ENCODE measurements around the gene HYLS1.

Gene HYLS1

DNA sequence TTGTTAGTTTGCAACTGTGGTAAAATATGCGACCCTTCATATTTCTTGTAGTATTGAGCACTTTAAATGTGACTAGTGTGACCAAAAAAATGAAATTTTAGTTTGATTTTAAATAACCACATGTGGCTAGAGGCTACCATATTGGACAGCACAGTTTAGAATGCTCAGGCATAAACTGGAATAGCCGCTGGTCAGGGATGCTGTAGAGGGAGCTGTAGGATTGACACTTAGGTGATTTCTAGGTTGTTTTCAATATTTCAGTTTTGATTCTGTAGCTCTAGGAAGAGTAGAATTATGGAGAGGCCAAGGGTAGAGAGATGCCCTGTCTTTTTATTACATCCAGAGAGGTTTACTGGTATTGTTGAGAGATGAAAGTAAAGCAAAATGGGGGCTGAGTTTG, 47.6 kb downstream of the HYLS1 start:
- no peak for TF ChIP-seq ZNF274 (IDR thresholded peaks at IDR 0.05; ENCODE audit: low read depth, low read length)

DNA sequence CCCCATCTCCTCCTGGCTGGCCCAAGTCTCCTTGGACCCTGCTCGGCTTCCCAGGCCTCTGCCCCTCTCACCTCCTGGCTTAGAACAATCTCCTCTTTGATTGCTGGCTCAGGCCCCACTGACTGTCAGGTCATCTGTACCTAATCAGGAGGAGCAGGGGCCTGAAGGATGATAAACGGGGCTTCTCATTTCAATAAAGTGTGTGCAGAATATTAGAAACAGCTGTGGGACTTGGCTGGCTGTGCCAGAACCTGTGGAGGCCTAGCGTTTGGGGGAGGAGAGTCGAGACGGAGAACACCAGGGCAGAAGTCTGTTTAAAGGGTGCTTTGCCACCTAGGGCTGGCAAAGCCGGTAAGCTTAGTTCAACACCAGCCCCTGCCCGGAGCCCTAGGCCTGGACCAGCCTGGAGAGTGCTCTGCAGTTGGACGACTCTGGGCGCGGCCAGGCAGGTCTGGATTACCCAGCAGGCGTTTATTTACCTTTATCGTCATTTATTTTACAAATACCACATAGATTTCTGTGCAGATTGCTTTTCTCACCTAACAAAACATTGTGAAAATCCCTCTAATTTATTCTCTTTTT, 48.2 kb downstream of the HYLS1 start:
- H3K4me3 ChIP-seq (ENCODE audit: low read length): no peak overlapping the region
- TF ChIP-seq ZNF274 (IDR thresholded peaks at IDR 0.05; ENCODE audit: low read depth, low read length): no peak

More for the DNA sequence above, 47.6 kb downstream of the HYLS1 start:
- no peak overlapping the region for H3K4me3 ChIP-seq (ENCODE audit: low read length)

DNA sequence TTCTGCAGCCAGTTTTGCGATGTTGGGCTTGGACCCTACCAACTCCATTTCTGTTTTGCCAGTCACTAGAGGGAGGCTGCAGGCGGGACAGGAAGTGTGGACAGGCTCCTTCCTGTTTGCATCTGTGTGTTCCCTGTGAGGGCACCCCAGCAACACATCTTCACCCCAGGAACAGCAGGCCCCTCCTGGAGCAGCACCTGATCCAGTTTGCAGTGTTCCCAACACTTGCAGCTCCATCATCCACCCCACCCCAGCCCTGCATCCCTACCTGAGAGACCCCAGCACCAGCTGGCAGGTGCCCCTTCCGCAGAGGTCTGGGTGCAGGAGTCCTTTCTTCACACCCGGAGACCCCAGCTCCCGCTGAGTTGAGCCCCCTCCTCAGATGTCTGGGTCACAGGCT, 51.0 kb downstream of the HYLS1 start:
- no peak overlapping the region for H3K4me3 ChIP-seq (ENCODE audit: low read length)
- TF ChIP-seq ZNF274 (IDR thresholded peaks at IDR 0.05; ENCODE audit: low read depth, low read length): no peak

DNA sequence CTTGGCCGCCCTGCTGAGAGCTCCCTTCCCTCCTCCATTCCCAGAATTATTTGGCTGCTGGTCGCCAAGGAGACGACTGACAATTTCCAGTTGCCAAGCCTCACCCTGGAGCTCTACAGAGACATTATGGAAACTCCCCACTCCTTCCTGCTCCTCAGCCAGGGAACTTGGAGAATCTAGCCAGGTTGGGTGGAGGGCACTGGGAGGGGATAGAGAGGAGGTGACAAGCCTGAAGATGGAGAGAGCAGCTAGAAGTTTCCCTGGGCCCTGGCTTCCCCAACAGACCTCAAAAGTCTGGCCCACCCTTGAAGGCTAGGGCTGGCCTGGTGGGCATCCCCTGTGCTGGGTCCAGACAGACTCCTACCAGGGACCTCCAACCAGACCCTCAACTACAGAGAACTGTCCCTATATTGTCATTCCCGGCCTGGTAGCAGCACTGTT, 51.6 kb downstream of the HYLS1 start:
- H3K4me3 ChIP-seq (ENCODE audit: low read length): no peak overlapping the region
- no peak for TF ChIP-seq ZNF274 (IDR thresholded peaks at IDR 0.05; ENCODE audit: low read depth, low read length)

DNA sequence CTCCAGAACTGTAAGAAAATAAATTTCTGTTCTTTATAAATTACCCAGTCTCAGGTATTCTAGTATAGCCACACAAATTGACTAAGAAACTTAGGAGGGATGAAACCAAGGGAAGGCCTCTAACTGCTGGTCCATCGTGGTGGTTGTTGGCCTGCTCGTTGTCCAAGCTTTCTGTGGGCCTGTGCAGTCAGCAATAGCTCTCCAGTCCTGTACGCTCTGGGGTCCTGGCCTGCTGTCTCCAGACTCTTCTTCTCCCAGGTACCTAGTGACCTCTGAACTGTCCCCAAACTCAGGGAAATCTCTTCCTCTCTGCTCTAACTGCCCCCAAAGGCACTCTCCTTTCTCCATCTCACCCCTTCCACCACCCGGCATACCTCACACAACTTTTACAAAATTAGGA, 52.7 kb downstream of the HYLS1 start:
- H3K4me3 ChIP-seq (ENCODE audit: low read length): no peak overlapping the region
- no peak for TF ChIP-seq ZNF274 (IDR thresholded peaks at IDR 0.05; ENCODE audit: low read depth, low read length)

DNA sequence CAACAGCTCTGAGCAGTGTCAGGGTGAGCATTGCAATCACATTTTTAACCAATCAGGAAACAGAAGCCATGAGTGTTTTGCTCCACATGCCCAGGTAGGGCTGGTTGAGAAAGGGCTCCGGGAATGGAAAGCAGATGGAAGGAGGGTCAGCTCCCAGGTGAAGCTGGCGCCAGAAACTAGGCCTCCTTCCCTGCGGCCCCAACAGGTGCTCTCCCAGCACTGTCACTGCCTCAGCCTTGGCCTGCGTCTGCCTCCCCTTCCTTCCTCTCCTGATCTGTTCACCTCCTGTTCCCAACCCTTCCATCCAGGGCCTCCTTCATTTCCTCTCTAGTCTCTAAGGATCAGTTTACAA, 53.8 kb downstream of the HYLS1 start:
- H3K4me3 ChIP-seq (ENCODE audit: low read length): no peak overlapping the region
- no peak for TF ChIP-seq ZNF274 (IDR thresholded peaks at IDR 0.05; ENCODE audit: low read depth, low read length)

DNA sequence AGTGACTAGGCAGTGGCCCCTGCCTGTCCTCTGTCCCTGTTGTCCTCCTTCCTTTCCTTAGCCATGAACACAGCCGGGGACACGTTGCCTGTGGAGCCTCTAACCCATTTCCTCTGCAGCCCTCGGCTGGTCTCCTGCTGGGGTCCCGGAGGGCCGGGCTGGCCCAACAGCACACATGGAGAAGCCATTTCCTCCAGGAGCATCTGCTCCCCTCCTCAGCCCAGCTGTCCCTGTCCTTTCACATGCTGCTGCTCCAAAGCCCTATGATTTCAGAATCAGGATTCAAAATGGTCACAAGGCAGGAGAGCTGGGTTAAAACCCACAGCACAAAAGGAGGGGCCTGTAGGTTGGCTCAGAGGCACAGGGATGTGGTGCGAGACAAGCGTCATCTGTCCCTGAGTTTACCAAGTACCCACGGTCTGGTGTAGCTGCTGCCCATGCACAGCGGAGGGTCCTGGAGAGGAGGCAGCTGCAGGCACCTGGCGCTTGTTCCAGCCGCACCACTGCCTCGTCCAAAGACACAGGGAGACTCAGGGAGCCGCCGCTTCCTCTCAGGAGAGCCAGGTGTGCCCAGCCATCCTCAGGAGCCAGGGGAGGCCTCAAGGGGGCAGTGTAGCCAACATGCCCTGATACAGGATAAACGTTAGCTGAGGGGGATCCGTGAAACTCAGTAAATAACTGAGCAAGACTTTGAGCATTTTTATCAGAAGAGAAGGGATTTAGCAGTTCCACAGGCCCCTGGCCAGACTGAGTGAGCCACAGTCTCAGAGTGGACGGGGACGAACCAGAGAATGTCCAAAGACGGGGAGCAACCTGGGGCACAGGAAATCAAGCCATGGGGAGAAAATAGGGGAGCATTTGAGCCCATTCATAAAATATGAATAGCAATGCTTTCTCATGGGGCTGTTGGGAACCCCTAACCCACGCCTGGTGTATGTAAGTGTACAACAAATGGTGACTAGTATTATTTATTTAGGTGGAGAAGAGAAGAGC, 54.4 kb downstream of the HYLS1 start:
- no peak overlapping the region for H3K4me3 ChIP-seq (ENCODE audit: low read length)
- TF ChIP-seq ZNF274 (IDR thresholded peaks at IDR 0.05; ENCODE audit: low read depth, low read length): no peak

DNA sequence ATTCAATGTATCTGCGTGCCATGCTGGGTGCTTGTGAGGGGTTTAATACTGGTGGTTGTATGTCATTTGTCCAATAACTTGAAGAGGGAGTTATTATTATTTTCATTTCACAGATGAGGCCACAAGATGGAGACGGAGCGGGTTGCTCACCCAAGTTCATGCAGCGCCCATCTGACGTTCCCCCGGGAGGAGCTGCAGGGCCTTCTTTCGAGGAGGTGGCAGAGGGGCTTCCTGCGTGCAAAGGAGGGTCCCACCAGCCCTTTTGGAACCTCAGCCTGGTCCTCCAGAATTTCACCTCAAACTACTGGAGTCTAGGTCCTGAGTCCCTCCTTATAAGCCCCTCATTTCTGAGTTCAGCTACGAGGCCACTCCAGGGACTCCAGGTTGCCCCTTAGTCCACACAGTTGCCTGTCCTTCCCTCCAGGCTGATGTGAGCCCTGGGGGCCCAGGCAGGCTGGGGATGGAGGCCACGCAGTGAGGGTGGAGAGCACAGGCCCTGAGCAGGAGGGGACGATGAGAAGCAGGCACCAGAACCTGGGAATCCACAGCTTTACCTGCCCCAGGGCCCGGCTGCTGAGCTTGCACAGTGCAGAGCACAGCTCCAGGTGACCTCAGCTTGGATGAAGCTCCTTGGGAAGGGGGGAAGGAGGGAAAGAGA, 55.4 kb downstream of the HYLS1 start:
- no peak for TF ChIP-seq ZNF274 (IDR thresholded peaks at IDR 0.05; ENCODE audit: low read depth, low read length)
- no peak overlapping the region for H3K4me3 ChIP-seq (ENCODE audit: low read length)

DNA sequence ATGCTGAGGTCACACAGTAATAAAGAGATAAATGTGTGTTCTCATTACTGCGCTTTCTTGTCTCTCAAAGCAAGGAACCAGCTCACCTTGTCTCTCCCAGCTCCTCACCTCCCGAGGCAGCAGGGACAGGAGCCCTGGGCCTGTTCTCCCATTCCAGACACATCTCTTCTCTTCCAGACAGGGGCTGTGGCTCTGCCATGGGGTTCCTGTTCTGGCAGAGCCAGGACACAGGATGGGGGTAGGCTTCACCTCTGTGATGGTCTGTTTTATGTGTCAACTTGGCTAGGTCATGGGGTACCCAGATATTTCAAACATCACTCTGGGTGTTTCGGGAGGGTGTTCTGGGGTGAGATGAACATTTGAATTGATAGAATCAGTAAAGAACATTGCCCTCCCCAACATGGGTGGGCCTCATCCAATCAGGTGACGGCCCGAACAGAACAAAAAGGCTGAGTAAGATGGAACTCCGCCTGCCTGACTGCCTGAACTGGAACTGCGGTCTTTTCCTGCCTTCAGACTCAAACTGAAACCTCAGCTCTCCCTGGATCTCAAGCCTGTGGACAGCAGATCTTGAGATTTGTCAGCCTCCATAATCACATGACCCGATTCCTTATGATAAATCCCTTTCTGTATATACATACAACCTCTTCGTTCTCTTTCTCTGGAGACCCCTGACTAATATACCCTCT, 56.3 kb downstream of the HYLS1 start:
- no peak overlapping the region for H3K4me3 ChIP-seq (ENCODE audit: low read length)

DNA sequence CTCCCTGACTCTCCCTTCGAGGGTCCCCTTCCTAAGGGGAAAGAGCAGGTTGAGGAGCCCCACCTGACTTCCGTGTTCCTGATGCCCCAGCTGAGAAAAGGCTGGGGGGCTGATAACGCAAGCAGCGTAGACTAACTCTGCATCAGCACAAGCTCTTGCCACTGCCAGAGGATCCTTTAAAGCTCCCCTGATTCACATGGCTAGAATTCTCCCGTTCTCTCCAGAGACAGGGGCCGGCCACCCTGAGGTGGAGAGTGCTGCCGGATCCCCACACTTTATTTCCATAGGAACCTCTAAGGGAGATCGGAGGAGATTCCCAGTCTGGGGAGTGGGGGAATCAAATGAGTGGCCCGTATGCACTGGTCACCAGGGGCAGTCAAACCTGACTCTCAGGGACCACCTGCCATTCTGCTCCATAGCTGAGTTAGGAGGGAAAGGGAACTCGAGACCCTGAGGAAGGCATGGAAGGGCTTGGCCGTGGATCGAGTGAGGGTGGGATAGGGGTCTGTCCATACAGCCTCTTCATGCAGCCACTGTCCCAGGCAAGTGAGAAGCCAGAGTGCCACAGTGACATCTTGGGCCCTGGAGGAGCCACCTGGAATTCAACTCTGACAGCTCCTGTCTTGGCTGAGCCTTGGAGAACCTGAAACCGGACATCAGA, 57.0 kb downstream of the HYLS1 start:
- TF ChIP-seq ZNF274 (IDR thresholded peaks at IDR 0.05; ENCODE audit: low read depth, low read length): no peak

More for the DNA sequence above, 56.3 kb downstream of the HYLS1 start:
- TF ChIP-seq ZNF274 (IDR thresholded peaks at IDR 0.05; ENCODE audit: low read depth, low read length): no peak

DNA sequence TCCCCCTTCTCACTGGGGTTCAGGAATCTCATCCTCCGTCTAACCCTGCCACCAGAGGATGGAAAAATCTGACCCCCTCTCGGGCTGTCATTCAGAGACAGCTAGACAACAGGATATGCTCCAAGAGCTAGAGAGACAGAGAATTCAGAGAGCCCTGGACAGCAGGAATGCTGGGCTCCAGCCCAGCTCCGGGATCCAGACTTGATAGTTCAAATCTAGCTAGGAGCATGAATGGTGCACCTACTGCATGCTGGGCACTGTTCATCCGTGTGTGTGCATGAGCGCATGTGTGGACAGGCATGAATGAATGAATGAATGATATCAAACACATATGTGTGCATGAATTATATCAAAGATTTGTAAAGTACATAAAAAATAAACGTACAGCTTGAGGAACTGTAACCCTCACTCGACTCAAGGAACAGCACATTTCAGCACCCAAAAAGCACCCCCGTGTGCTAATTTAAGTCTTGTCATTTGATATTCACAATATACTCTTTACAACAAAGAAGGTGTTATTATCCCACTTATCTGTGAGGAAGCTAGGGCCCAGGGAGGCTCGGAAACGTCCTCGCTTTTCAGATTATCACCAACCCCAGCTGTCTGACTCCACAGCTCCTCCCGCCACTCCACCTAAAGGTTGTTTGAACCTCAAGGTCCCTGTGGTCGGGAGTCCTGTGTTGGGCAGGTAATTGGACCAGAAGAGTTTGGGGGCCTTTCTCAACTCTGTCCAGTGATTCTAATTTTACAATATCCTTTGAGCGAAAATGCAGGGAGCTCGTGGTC, 57.7 kb downstream of the HYLS1 start:
- H3K4me3 ChIP-seq (ENCODE audit: low read length): no peak overlapping the region
- no peak for TF ChIP-seq ZNF274 (IDR thresholded peaks at IDR 0.05; ENCODE audit: low read depth, low read length)

More for the DNA sequence above, 57.0 kb downstream of the HYLS1 start:
- no peak overlapping the region for H3K4me3 ChIP-seq (ENCODE audit: low read length)

DNA sequence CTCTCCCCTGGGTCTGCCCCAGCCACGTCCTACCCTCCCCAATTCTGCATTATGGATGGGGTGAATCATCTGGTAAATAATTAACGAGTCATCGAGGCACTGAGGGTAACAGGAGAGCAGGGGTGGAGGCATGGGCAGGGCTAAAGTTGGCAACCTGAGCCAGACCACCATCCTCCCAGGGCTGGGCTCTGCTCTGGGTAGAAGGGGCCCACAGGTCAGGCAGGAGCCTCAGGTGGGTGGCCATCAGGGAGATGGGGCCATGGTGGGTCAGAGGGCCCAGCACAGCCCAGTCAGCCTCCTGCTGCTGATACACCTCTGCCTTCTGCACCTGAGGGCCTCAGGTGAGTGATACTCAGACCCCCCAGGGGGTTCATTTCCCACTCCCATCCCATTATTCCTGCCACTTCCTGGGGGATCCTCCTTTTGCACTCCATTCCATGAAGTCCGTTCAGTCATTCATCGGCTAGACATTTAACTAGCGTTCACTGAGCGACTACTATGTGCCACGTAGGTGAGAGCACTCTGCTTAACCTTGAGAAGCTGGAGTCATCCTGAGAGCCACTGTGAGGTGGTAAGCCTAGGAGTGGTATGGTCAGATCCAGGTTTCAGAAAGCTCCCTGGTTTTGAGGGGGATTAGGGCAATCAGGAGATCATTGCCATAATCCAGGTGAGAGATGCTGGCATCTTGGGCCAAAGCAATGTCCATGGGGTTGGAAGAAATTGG, 58.5 kb downstream of the HYLS1 start, which contains the start of gene VSIG10L2:
Gene VSIG10L2, plus strand, starts transcription at position 248 of the 724 bp plus-strand sequence. Its CDS starts 12 bp downstream, at position 260.
- no peak for TF ChIP-seq ZNF274 (IDR thresholded peaks at IDR 0.05; ENCODE audit: low read depth, low read length)
- H3K4me3 ChIP-seq (ENCODE audit: low read length): no peak within 1 kb of the TSS

Data from GM08714 (cell line).